ENCODE data around the gene KRTAP4-3. TPM values are rescaled to one million over a fixed set of nuclear protein-coding genes. Genes with fewer than 3 reads are reported as not detected.
"Not testable (repeated sequence)": the region's sequence is repeated elsewhere in the genome, so short reads cannot be mapped to it uniquely, and the experiment has no call there.

KRTAP4-3 gene
- total RNA-seq, 1 donor from 2014 or later = not detected

- no peaks in the 10 kb centered on the region for H3K36me3 Mint-ChIP-seq (ENCODE audit: low read depth)
- H3K27me3 Mint-ChIP-seq = peaks cover 7% of the 10 kb centered on the region
- H3K9me3 Mint-ChIP-seq = peaks cover 4% of the 10 kb centered on the region
- intact Hi-C loops (cut with micrococcal nuclease) = no loop called here
- DNase-seq = no peak
- no peak overlapping the region for H3K27ac Mint-ChIP-seq
- peaks cover 3% of the 10 kb centered on the region for H3K4me1 Mint-ChIP-seq
- H3K4me3 Mint-ChIP-seq = no peak overlapping the region
Measured at GRCh38 chr17:41118721-41119120, 49.3 kb downstream of the KRTAP4-3 start.

GRCh38 chr17:41117846-41118386 is 50.1 kb downstream of the KRTAP4-3 start, which contains the start of gene KRTAP4-11:
Gene KRTAP4-11, minus strand, starts transcription at chr17:41118373. Its CDS starts 58 bp downstream, at chr17:41118315.
- H3K4me1 Mint-ChIP-seq; H3K27me3 Mint-ChIP-seq; intact Hi-C loops (cut with micrococcal nuclease); H3K27ac Mint-ChIP-seq; DNase-seq; H3K4me3 Mint-ChIP-seq; H3K9me3 Mint-ChIP-seq; H3K36me3 Mint-ChIP-seq (ENCODE audit: low read depth): not testable (repeated sequence)

Other genes with a start within 250 kb of the KRTAP4-3 start
- gene KRT23, start 230.6 kb downstream of the KRTAP4-3 start, total RNA-seq = not detected in 2 replicates
- gene KRT39, start 201.3 kb downstream of the KRTAP4-3 start, total RNA-seq = not detected in 2 replicates
- not detected in 2 replicates for gene KRT40, start 183.9 kb downstream of the KRTAP4-3 start, total RNA-seq
- gene KRTAP3-3, start 174.1 kb downstream of the KRTAP4-3 start, total RNA-seq = not detected in 2 replicates
- gene KRTAP3-2, start 168.3 kb downstream of the KRTAP4-3 start, total RNA-seq = not detected in 2 replicates
- not detected in 2 replicates for gene KRTAP3-1, start 159.1 kb downstream of the KRTAP4-3 start, total RNA-seq
- not detected in 2 replicates for gene KRTAP1-5, start 141.0 kb downstream of the KRTAP4-3 start, total RNA-seq
- not detected in 2 replicates for gene KRTAP1-4, start 138.0 kb downstream of the KRTAP4-3 start, total RNA-seq
- gene KRTAP1-3, start 133.3 kb downstream of the KRTAP4-3 start, total RNA-seq = not detected in 2 replicates
- not detected in 2 replicates for gene KRTAP1-1, start 126.8 kb downstream of the KRTAP4-3 start, total RNA-seq
- gene KRTAP2-1, start 120.9 kb downstream of the KRTAP4-3 start, total RNA-seq = not detected in 2 replicates
- gene KRTAP2-2, start 113.0 kb downstream of the KRTAP4-3 start, total RNA-seq = not detected in 2 replicates
- not detected in 2 replicates for gene KRTAP2-3, start 108.1 kb downstream of the KRTAP4-3 start, total RNA-seq
- gene KRTAP2-4, start 102.3 kb downstream of the KRTAP4-3 start, total RNA-seq = not detected in 2 replicates
- not detected in 2 replicates for gene KRTAP4-7, start 84.1 kb downstream of the KRTAP4-3 start, total RNA-seq
- gene KRTAP4-8, start 70.1 kb downstream of the KRTAP4-3 start, total RNA-seq = not detected in 2 replicates
- not detected in 2 replicates for gene KRTAP4-16, start 66.0 kb downstream of the KRTAP4-3 start, total RNA-seq
- not detected in 2 replicates for gene KRTAP4-9, start 62.8 kb downstream of the KRTAP4-3 start, total RNA-seq
- gene KRTAP4-11, start 49.8 kb downstream of the KRTAP4-3 start, total RNA-seq = not detected in 2 replicates
- not detected in 2 replicates for gene KRTAP4-12, start 44.0 kb downstream of the KRTAP4-3 start, total RNA-seq
- not detected in 2 replicates for gene KRTAP4-6, start 27.7 kb downstream of the KRTAP4-3 start, total RNA-seq
- gene KRTAP4-5, start 18.4 kb downstream of the KRTAP4-3 start, total RNA-seq = not detected in 2 replicates
- not detected in 2 replicates for gene KRTAP4-4, start 7.5 kb downstream of the KRTAP4-3 start, total RNA-seq
- not detected in 2 replicates for gene KRTAP4-2, start 10.0 kb upstream of the KRTAP4-3 start, total RNA-seq
- not detected in 2 replicates for gene KRTAP4-1, start 16.7 kb upstream of the KRTAP4-3 start, total RNA-seq
- not detected in 2 replicates for gene KRTAP9-1, start 21.7 kb upstream of the KRTAP4-3 start, total RNA-seq
- gene KRTAP9-2, start 58.4 kb upstream of the KRTAP4-3 start, total RNA-seq = not detected in 2 replicates
- not detected in 2 replicates for gene KRTAP9-3, start 64.2 kb upstream of the KRTAP4-3 start, total RNA-seq
- not detected in 2 replicates for gene KRTAP9-8, start 69.8 kb upstream of the KRTAP4-3 start, total RNA-seq
- not detected in 2 replicates for gene KRTAP9-4, start 81.5 kb upstream of the KRTAP4-3 start, total RNA-seq
- not detected in 2 replicates for gene KRTAP9-9, start 87.2 kb upstream of the KRTAP4-3 start, total RNA-seq
- gene KRTAP9-6, start 97.2 kb upstream of the KRTAP4-3 start, total RNA-seq = not detected in 2 replicates
- gene KRTAP9-7, start 107.5 kb upstream of the KRTAP4-3 start, total RNA-seq = not detected in 2 replicates
- not detected in 2 replicates for gene KRTAP29-1, start 134.6 kb upstream of the KRTAP4-3 start, total RNA-seq
- gene KRTAP16-1, start 141.1 kb upstream of the KRTAP4-3 start, total RNA-seq = not detected in 2 replicates
- not detected in 2 replicates for gene KRTAP17-1, start 147.5 kb upstream of the KRTAP4-3 start, total RNA-seq
- not detected in 2 replicates for gene KRT33A, start 182.6 kb upstream of the KRTAP4-3 start, total RNA-seq
- not detected in 2 replicates for gene KRT33B, start 201.6 kb upstream of the KRTAP4-3 start, total RNA-seq
- gene KRT34, start 214.1 kb upstream of the KRTAP4-3 start, total RNA-seq = not detected in 2 replicates
- not detected in 2 replicates for gene KRT31, start 229.4 kb upstream of the KRTAP4-3 start, total RNA-seq

All from activated CD4-positive, alpha-beta T cell treated with anti-CD3 and anti-CD28 coated beads, Interleukin-2, amount 10 ng/mL, durations not matched to agents 24 days and 14 days (primary cell).